Measurements from ENCODE around the gene UST. TPM values are rescaled to one million over a fixed set of nuclear protein-coding genes. Genes with fewer than 3 reads are reported as not detected.

UST gene
- polyA plus RNA-seq, 1 donor (not counting 4 experiments of a cell fraction or from before 2014, with no cell fraction given): 6.1 TPM

- H3K9me3 ChIP-seq (ENCODE audit: control insufficient read depth, low read depth, low read length): no peaks in the 10 kb centered on the region
- no peaks in the 10 kb centered on the region for H4K20me1 ChIP-seq (ENCODE audit: control insufficient read depth, extremely low read depth, insufficient read depth, low read length)
- DNase-seq (ENCODE audit: low read depth, low spot score) (no peak), FAIRE-seq (no peak)
- H3K9me1 ChIP-seq (ENCODE audit: control insufficient read depth, extremely low read depth, insufficient read depth, low read length): no peaks in the 10 kb centered on the region
- H3K4me1 ChIP-seq (ENCODE audit: control insufficient read depth, extremely low read depth, insufficient read depth, low read length): peaks cover 6% of the 10 kb centered on the region
- no peak overlapping the region for H3K27ac ChIP-seq (ENCODE audit: control insufficient read depth, insufficient read depth, low read length)
- dilution Hi-C loops (cut with MboI; ENCODE audit: extremely low pct_ligation_motif_present, low sequenced_read_pairs): no loop called here
- no peak overlapping the region for H3K4me2 ChIP-seq (ENCODE audit: control insufficient read depth, extremely low read depth, insufficient read depth, low read depth, low read length)
- H3K4me3 ChIP-seq (ENCODE audit: control insufficient read depth in 2 of 3, extremely low read depth in 1 of 3, insufficient read depth in 2 of 3, low read depth in 1 of 3, low read length in 3 of 3): no peak overlapping the region
- no peak overlapping the region for H3K9ac ChIP-seq (ENCODE audit: control insufficient read depth, extremely low read depth, insufficient read depth, low read length)
- H3K79me2 ChIP-seq (ENCODE audit: control insufficient read depth, insufficient read depth, low read length): no peaks in the 10 kb centered on the region
- H3K36me3 ChIP-seq (ENCODE audit: control insufficient read depth in 2 of 2, extremely low read depth in 1 of 2, insufficient read depth in 2 of 2, low read length in 2 of 2): no peaks in the 10 kb centered on the region
- no peak overlapping the region for H2AFZ ChIP-seq (ENCODE audit: control insufficient read depth, low read length)
- TF ChIP-seq, protein P1, sequence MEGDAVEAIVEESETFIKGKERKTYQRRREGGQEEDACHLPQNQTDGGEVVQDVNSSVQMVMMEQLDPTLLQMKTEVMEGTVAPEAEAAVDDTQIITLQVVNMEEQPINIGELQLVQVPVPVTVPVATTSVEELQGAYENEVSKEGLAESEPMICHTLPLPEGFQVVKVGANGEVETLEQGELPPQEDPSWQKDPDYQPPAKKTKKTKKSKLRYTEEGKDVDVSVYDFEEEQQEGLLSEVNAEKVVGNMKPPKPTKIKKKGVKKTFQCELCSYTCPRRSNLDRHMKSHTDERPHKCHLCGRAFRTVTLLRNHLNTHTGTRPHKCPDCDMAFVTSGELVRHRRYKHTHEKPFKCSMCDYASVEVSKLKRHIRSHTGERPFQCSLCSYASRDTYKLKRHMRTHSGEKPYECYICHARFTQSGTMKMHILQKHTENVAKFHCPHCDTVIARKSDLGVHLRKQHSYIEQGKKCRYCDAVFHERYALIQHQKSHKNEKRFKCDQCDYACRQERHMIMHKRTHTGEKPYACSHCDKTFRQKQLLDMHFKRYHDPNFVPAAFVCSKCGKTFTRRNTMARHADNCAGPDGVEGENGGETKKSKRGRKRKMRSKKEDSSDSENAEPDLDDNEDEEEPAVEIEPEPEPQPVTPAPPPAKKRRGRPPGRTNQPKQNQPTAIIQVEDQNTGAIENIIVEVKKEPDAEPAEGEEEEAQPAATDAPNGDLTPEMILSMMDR (optimal IDR thresholded peaks at IDR 0.05 in 1 of 3, IDR thresholded peaks at IDR 0.05 in 1 of 3, conservative IDR thresholded peaks at IDR 0.05 in 1 of 3; ENCODE audit: extremely low read depth in 1 of 3, insufficient read depth in 2 of 3, low read length in 3 of 3): no peak
- TF ChIP-seq EZH2 (IDR thresholded peaks at IDR 0.05; ENCODE audit: low read length): no peak
- H3K27me3 ChIP-seq (ENCODE audit: control insufficient read depth, extremely low read depth, insufficient read depth, low read length): no peaks in the 10 kb centered on the region
These were observed 182.0 kb downstream of the UST start for GRCh38 chr6:148928811-148929210.

- no peak for TF ChIP-seq EZH2 (IDR thresholded peaks at IDR 0.05; ENCODE audit: low read length)
- TF ChIP-seq, protein P1 (optimal IDR thresholded peaks at IDR 0.05 in 1 of 3, IDR thresholded peaks at IDR 0.05 in 1 of 3, conservative IDR thresholded peaks at IDR 0.05 in 1 of 3; ENCODE audit: extremely low read depth in 1 of 3, insufficient read depth in 2 of 3, low read length in 3 of 3): no peak
These were observed 185.4 kb downstream of the UST start for GRCh38 chr6:148932208-148932607.

More at GRCh38 chr6:148932208-148932607, 185.4 kb downstream of the UST start:
- no peaks in the 10 kb centered on the region for H4K20me1 ChIP-seq (ENCODE audit: control insufficient read depth, extremely low read depth, insufficient read depth, low read length)
- no peak overlapping the region for H3K9ac ChIP-seq (ENCODE audit: control insufficient read depth, extremely low read depth, insufficient read depth, low read length)
- no peak overlapping the region for H2AFZ ChIP-seq (ENCODE audit: control insufficient read depth, low read length)
- DNase-seq (ENCODE audit: low read depth, low spot score) (no peak), FAIRE-seq (no peak)
- H3K9me3 ChIP-seq (ENCODE audit: control insufficient read depth, low read depth, low read length): no peaks in the 10 kb centered on the region
- no peak overlapping the region for H3K4me3 ChIP-seq (ENCODE audit: control insufficient read depth in 2 of 3, extremely low read depth in 1 of 3, insufficient read depth in 2 of 3, low read depth in 1 of 3, low read length in 3 of 3)
- H3K27me3 ChIP-seq (ENCODE audit: control insufficient read depth, extremely low read depth, insufficient read depth, low read length): no peaks in the 10 kb centered on the region
- dilution Hi-C loops (cut with MboI; ENCODE audit: extremely low pct_ligation_motif_present, low sequenced_read_pairs): no loop called here
- no peaks in the 10 kb centered on the region for H3K9me1 ChIP-seq (ENCODE audit: control insufficient read depth, extremely low read depth, insufficient read depth, low read length)
- no peak overlapping the region for H3K4me2 ChIP-seq (ENCODE audit: control insufficient read depth, extremely low read depth, insufficient read depth, low read depth, low read length)
- H3K4me1 ChIP-seq (ENCODE audit: control insufficient read depth, extremely low read depth, insufficient read depth, low read length): peaks cover 24% of the 10 kb centered on the region
- H3K27ac ChIP-seq (ENCODE audit: control insufficient read depth, insufficient read depth, low read length): no peak overlapping the region
- no peaks in the 10 kb centered on the region for H3K36me3 ChIP-seq (ENCODE audit: control insufficient read depth in 2 of 2, extremely low read depth in 1 of 2, insufficient read depth in 2 of 2, low read length in 2 of 2)
- no peaks in the 10 kb centered on the region for H3K79me2 ChIP-seq (ENCODE audit: control insufficient read depth, insufficient read depth, low read length)
